ENCODE results near the gene XRCC4. TPM values are rescaled to one million over a fixed set of nuclear protein-coding genes. Genes with fewer than 3 reads are reported as not detected.

Gene XRCC4
- total and polyA plus RNA-seq, 9 of the 15 experiments (the other 6 are each of a cell fraction or from before 2014, with no cell fraction given) = 13.6 to 61.6 (median 22.4) TPM

GRCh38 chr5:83118976-83119375, 41.6 kb downstream of the XRCC4 start:
- FAIRE-seq = no peak
- in situ Hi-C loops (cut with MboI) = no loop called here

More at GRCh38 chr5:83118976-83119375, 41.6 kb downstream of the XRCC4 start:
- H3K4me3 ChIP-seq = no peak overlapping the region
- no peak overlapping the region for H3K4me2 ChIP-seq (ENCODE audit: insufficient read depth, low read length)
- H3K79me2 ChIP-seq (ENCODE audit: control insufficient read depth, insufficient read depth, low read length) = no peaks in the 10 kb centered on the region
- H4K20me1 ChIP-seq (replicated peaks; ENCODE audit: control insufficient read depth, insufficient read depth, low read length) = no peaks in the 10 kb centered on the region
- DNase-seq (ENCODE audit: extremely low read depth in 1 of 4, low spot score in 3 of 4) = no peak
- intact Hi-C loops (cut with micrococcal nuclease) = no loop called here
- no peak overlapping the region for H3K27ac ChIP-seq (ENCODE audit: extremely low read depth, low read depth, low read length)
- ATAC-seq = no peak
- no peaks in the 10 kb centered on the region for H3K9me3 ChIP-seq (replicated peaks; ENCODE audit: control insufficient read depth, insufficient read depth, low read depth, low read length)
- H3K9ac ChIP-seq (ENCODE audit: insufficient read depth in 1 of 2, low read depth in 2 of 2, low read length in 2 of 2) = no peak overlapping the region
- 78% methylated on average over 1 of the region's 1 CpG for WGBS (ENCODE audit: insufficient coverage, low coverage, missing lambda C conversion rate)
- no peaks in the 10 kb centered on the region for H3K36me3 ChIP-seq (ENCODE audit: control insufficient read depth, insufficient read depth, low read length)
- ChIA-PET CTCF (ENCODE audit: low intra/inter-chr PET ratio) (no interaction called here), POLR2A (no interaction called here)
- H3K4me1 ChIP-seq (replicated peaks in 1 of 2; ENCODE audit: control insufficient read depth in 2 of 2, insufficient read depth in 2 of 2, low read length in 2 of 2) = no peaks in the 10 kb centered on the region
- H3K27me3 ChIP-seq (ENCODE audit: control insufficient read depth in 2 of 2, insufficient read depth in 2 of 2, low read length in 2 of 2) = no peaks in the 10 kb centered on the region
- no peaks in the 10 kb centered on the region for H3K9me1 ChIP-seq (ENCODE audit: control insufficient read depth, insufficient read depth, low read length)
- no TSS peak for BruUV-seq (replicated peaks)
- no peak for TF ChIP-seq MECOM (CRISPR knock-in tag; IDR thresholded peaks at IDR 0.05)
- no peak for TF ChIP-seq STAT5A (IDR thresholded peaks at IDR 0.05; ENCODE audit: borderline replicate concordance, low read length)
- TF ChIP-seq OTX1 (CRISPR knock-in tag; IDR thresholded peaks at IDR 0.05) = no peak
- no peak for TF ChIP-seq ZBTB5 (IDR thresholded peaks at IDR 0.05)
- TF ChIP-seq NBN (IDR thresholded peaks at IDR 0.05; ENCODE audit: low read depth) = no peak
- no peak for TF ChIP-seq DEAF1 (CRISPR knock-in tag; IDR thresholded peaks at IDR 0.05)
- no peak overlapping the region for H2AFZ ChIP-seq (ENCODE audit: low read depth, low read length)
